A673 (cell line): ENCODE measurements around the gene CPN1.

Source experiments
- CTCF ChIP-seq: fragments of 300-800, 200-600 bp; sonication (generic); conservative IDR thresholded peaks from 2 replicates; pipeline ENCODE4 v1.5.1; 2017; ENCODE audit warnings: low read depth, mild to moderate bottlenecking, antibody characterized with exemption, low read length, moderate library complexity, mixed read lengths
- EZH2 ChIP-seq: fragments of 200-600 bp; sonication (generic); IDR thresholded peaks from 2 replicates; pipeline ENCODE4 v1.6.1; 2017; ENCODE audit warnings: borderline replicate concordance, low read depth, mild to moderate bottlenecking, mixed read lengths, antibody characterized with exemption, low read length; ENCODE audit not compliant: poor library complexity, severe bottlenecking

DNA sequence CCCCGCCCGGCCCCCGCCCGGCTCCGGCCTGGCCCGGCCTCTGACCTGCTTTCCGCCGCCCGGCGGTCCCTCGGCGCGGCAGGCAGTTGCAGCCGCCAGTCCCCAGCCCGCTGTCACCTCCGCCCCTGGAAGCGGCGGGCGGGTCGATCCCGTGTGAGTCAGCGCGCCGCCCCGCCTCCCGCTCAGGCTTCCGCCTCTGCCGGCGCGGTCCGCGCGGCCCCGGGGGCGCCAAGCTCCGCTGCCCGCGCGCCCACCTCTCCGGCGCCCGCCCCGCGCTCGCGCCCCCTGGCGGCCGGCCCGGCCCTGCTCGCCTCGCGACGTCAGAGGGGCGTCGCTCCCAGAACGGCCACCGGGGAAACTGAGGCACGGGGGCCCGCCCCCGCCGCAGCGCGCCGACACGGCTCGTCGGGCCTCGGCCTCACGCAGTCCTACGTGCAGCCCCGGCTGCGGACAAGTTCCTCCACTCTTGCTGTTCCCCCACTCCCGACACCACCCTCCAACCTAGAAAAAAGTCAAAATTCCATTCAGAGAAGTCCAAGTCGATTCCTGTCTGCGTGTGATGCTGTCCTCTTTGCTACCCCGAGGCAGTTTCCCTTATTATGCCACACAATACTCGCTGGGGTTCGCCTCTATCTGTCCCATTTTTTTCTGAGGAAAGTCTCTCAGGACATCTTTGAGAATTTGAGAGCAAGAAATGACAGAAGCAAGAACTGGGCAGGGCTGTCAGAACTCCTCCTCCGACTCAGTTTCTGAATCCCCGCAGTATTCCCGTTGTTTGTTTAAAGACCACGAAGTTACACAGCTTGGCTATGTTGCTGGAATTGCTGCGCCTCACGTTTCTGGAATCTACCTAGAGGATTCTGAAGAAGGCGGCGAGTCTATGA, 71.6 kb downstream of the CPN1 start, which contains the start of gene DNMBP:
- TF ChIP-seq CTCF: peak; percentile 54
- TF ChIP-seq EZH2: no peak
